Activated gamma-delta T cell treated with anti-CD3 and anti-CD28 coated beads, Interleukin-2, amount 50 U/mL, for 16 hours (primary cell): Measurements from ENCODE around the gene OR11A1.
"Not testable (repeated sequence)": the region's sequence is repeated elsewhere in the genome, so short reads cannot be mapped to it uniquely, and the experiment has no call there.

Experiments used
- DNase-seq: peaks from one replicate; pipeline ENCODE4 v3.0.0-alpha.2; 2020; ENCODE audit warnings: low read depth

The OR11A1 gene

GRCh38 chr6:29478740-29479139, 21.9 kb upstream of the OR11A1 start:
- no peak for DNase-seq

GRCh38 chr6:29477923-29478450, 21.1 kb upstream of the OR11A1 start:
- DNase-seq = no peak

- no peak for DNase-seq
Observed at GRCh38 chr6:29474996-29475395, 18.1 kb upstream of the OR11A1 start.

GRCh38 chr6:29466241-29466640, 9.4 kb upstream of the OR11A1 start:
- DNase-seq = no peak

- no peak for DNase-seq
Observed at GRCh38 chr6:29465801-29466200, 8.9 kb upstream of the OR11A1 start.

- DNase-seq = no peak
Observed at GRCh38 chr6:29465279-29465678, 8.4 kb upstream of the OR11A1 start.

- no peak for DNase-seq
Observed at GRCh38 chr6:29462022-29462421, 5.2 kb upstream of the OR11A1 start.

- no peak for DNase-seq
Observed at GRCh38 chr6:29461021-29461814, 4.3 kb upstream of the OR11A1 start.

GRCh38 chr6:29451471-29452193, 5.2 kb downstream of the OR11A1 start:
- no peak for DNase-seq

- no peak for DNase-seq
Observed at GRCh38 chr6:29447670-29448069, 9.2 kb downstream of the OR11A1 start.

- DNase-seq = not testable (repeated sequence)
Observed at GRCh38 chr6:29444031-29444430, 12.8 kb downstream of the OR11A1 start.

- DNase-seq = no peak
Observed at GRCh38 chr6:29442719-29443118, 14.2 kb downstream of the OR11A1 start.

- DNase-seq = no peak
Observed at GRCh38 chr6:29439006-29439405, 17.9 kb downstream of the OR11A1 start, which contains the start of gene OR10C1. OR10C1 (plus strand) TSS chr6:29439306; CDS start chr6:29440016, 710 bp downstream.

- not testable (repeated sequence) for DNase-seq
Observed at GRCh38 chr6:29436730-29437129, 20.1 kb downstream of the OR11A1 start.

GRCh38 chr6:29426654-29427053, 30.2 kb downstream of the OR11A1 start:
- DNase-seq = no peak

- DNase-seq = no peak
Observed at GRCh38 chr6:29425075-29425474, 31.8 kb downstream of the OR11A1 start.

GRCh38 chr6:29424575-29424974, 32.3 kb downstream of the OR11A1 start:
- DNase-seq = no peak

GRCh38 chr6:29424168-29424567, 32.7 kb downstream of the OR11A1 start:
- no peak for DNase-seq

GRCh38 chr6:29419516-29419915, 37.4 kb downstream of the OR11A1 start:
- DNase-seq = no peak

- no peak for DNase-seq
Observed at GRCh38 chr6:29414588-29414987, 42.3 kb downstream of the OR11A1 start, which contains the start of gene OR12D1. OR12D1 (plus strand) TSS chr6:29414928.

- DNase-seq = no peak
Observed at GRCh38 chr6:29403801-29404200, 53.1 kb downstream of the OR11A1 start.

GRCh38 chr6:29399525-29399924, 57.3 kb downstream of the OR11A1 start:
- no peak for DNase-seq

- DNase-seq = no peak
Observed at GRCh38 chr6:29395331-29395730, 61.5 kb downstream of the OR11A1 start, which contains the start of gene OR12D2. OR12D2 (plus strand) TSS chr6:29395631; CDS start chr6:29396700, 1,069 bp downstream.
